IPS DF 6.9 (cell line): ENCODE data around the gene AP2A2.

ENCODE experiments used
- DNase-seq: peaks from one replicate; pipeline ENCODE4 v3.0.0-alpha.2; 2013; ENCODE audit warnings: low read depth, low spot score
- H3K27ac ChIP-seq: one replicate; pipeline ENCODE4 v1.5.1; 2013; ENCODE audit warnings: low read length, control low read depth
- H3K27me3 ChIP-seq: 2 replicates; pipeline ENCODE4 v1.6.1; 2013; ENCODE audit warnings: mild to moderate bottlenecking, low read length; ENCODE audit not compliant: control insufficient read depth, insufficient read depth
- H3K36me3 ChIP-seq: 2 replicates; pipeline ENCODE4 v1.6.1; 2013; ENCODE audit warnings: low read length; ENCODE audit not compliant: control insufficient read depth, insufficient read depth
- H3K4me1 ChIP-seq: 2 replicates; pipeline ENCODE4 v1.6.1; 2013; ENCODE audit warnings: low read length; ENCODE audit not compliant: control insufficient read depth, insufficient read depth
- H3K4me3 ChIP-seq: 2 replicates; pipeline ENCODE4 v1.5.1; 2013; ENCODE audit warnings: mild to moderate bottlenecking, low read length
- H3K9me3 ChIP-seq: 2 replicates; pipeline ENCODE4 v1.6.1; 2013; ENCODE audit warnings: low read length, inconsistent platforms; ENCODE audit not compliant: control insufficient read depth, insufficient read depth
- WGBS: extraction: QIAGEN DNeasy Blood & Tissue Kit; methylation state at CpG from one replicate; pipeline ENCODE4 v1.1.7; 2013; ENCODE audit warnings: mixed read lengths, missing lambda C conversion rate; ENCODE audit not compliant: insufficient read length, insufficient coverage; 5-methylcytosine and 5-hydroxymethylcytosine counted together

Gene AP2A2

GRCh38 chr11:984546-984945 lies 58.9 kb downstream of the AP2A2 start:
- no CpG with 5 or more reads among the region's 15 CpGs for WGBS
- H3K4me3 ChIP-seq, result no peak overlapping the region
- no peaks in the 10 kb centered on the region for H3K27me3 ChIP-seq
- no peak overlapping the region for H3K27ac ChIP-seq
- no peaks in the 10 kb centered on the region for H3K9me3 ChIP-seq
- H3K4me1 ChIP-seq, result no peaks in the 10 kb centered on the region
- peaks cover 49% of the 10 kb centered on the region for H3K36me3 ChIP-seq
- no peak for DNase-seq

DNA sequence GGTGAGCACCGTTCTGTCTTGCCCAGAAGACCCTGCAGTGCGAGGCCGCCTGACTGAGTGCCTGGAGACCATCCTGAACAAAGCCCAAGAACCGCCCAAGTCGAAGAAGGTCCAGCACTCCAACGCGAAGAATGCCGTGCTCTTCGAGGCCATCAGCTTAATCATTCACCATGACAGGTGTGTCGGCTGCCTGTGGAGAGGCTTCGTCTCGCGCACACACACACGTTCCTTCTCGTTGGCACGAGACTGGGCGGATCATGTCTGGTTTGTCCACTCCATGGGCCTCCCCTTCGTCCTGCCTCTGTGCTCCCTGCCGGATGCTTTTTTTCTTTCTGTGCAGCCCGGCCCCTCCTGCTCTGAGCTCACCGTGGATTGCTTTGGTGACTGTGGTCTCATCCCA lies 59.7 kb downstream of the AP2A2 start:
- H3K4me3 ChIP-seq, result no peak overlapping the region
- H3K9me3 ChIP-seq, result no peaks in the 10 kb centered on the region
- no peak overlapping the region for H3K27ac ChIP-seq
- H3K36me3 ChIP-seq, result peaks cover 54% of the 10 kb centered on the region
- H3K27me3 ChIP-seq, result no peaks in the 10 kb centered on the region
- DNase-seq, result no peak
- H3K4me1 ChIP-seq, result no peaks in the 10 kb centered on the region
- WGBS, result no CpG with 5 or more reads among the region's 21 CpGs

GRCh38 chr11:985848-986247 lies 60.2 kb downstream of the AP2A2 start:
- WGBS, result no CpG with 5 or more reads among the region's 20 CpGs
- DNase-seq, result no peak
- Histone ChIP-seq H3K36me3 (peaks cover 52% of the 10 kb centered on the region), H3K27me3 (no peaks in the 10 kb centered on the region), H3K27ac (no peak overlapping the region), H3K9me3 (no peaks in the 10 kb centered on the region), H3K4me1 (no peaks in the 10 kb centered on the region), H3K4me3 (no peak overlapping the region)

DNA sequence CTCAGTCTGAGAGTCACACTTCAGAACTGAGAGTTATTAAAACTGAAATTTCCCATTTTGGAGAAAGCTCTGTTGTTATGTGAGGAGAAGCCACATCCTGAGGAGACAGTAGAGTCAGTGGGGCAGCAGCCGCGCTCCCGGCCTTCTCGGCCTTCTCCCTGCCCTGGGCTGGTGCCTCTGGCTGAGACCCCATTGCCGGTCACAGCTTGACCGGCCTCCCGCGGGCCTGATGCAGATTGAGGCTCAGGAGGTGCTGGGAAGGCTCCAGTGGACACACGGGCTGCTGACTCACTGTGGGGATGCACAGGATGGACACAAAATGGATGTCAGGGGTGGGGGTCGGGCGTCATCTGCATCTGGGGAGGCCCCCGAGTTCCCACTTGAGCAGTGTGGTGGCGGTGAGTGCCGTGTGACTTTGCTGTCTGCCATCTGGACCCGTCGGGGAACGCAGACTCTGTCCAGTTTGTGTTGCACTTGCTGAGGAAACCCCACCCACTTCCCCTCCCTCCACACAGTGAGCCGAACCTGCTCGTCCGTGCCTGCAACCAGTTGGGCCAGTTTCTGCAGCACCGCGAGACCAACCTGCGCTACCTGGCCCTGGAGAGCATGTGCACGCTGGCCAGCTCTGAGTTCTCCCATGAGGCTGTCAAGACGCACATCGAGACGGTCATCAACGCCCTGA lies 60.7 kb downstream of the AP2A2 start:
- H3K4me1 ChIP-seq, result no peaks in the 10 kb centered on the region
- WGBS, result no CpG with 5 or more reads among the region's 28 CpGs
- H3K27ac ChIP-seq, result no peak overlapping the region
- H3K36me3 ChIP-seq, result peaks cover 49% of the 10 kb centered on the region
- no peaks in the 10 kb centered on the region for H3K27me3 ChIP-seq
- no peak overlapping the region for H3K4me3 ChIP-seq
- no peak for DNase-seq
- no peaks in the 10 kb centered on the region for H3K9me3 ChIP-seq

GRCh38 chr11:986952-987305 lies 61.3 kb downstream of the AP2A2 start:
- H3K27ac ChIP-seq, result no peak overlapping the region
- H3K36me3 ChIP-seq, result peaks cover 45% of the 10 kb centered on the region
- no CpG with 5 or more reads among the region's 9 CpGs for WGBS
- H3K4me3 ChIP-seq, result no peak overlapping the region
- no peaks in the 10 kb centered on the region for H3K4me1 ChIP-seq
- H3K9me3 ChIP-seq, result no peaks in the 10 kb centered on the region
- DNase-seq, result no peak
- no peaks in the 10 kb centered on the region for H3K27me3 ChIP-seq

DNA sequence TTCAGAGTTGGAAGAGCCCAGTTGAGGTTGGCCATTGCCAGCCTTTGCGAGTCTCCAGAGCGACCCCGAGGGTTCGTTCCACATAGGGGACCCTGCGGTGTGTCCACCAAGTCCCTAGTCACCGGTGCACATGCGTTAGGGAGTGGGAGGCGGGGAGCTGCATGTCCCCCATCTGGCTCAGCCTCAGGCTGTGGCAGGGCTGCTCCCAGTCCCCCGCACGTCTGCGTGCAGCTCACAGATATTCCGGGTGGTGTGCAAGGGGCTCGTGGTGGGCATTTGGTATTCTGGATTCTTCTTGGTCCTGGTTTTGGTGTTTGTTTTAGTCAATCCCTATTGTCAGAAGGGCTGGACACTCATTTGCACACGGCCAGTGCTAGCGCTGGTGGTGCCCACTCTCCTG lies 62.0 kb downstream of the AP2A2 start:
- Histone ChIP-seq H3K27me3 (no peaks in the 10 kb centered on the region), H3K27ac (no peak overlapping the region), H3K36me3 (peaks cover 52% of the 10 kb centered on the region), H3K9me3 (no peaks in the 10 kb centered on the region), H3K4me3 (no peak overlapping the region), H3K4me1 (no peaks in the 10 kb centered on the region)
- no peak for DNase-seq
- WGBS, result no CpG with 5 or more reads among the region's 15 CpGs

- Histone ChIP-seq H3K27ac (no peak overlapping the region), H3K36me3 (peaks cover 59% of the 10 kb centered on the region), H3K9me3 (no peaks in the 10 kb centered on the region), H3K27me3 (no peaks in the 10 kb centered on the region), H3K4me1 (no peaks in the 10 kb centered on the region), H3K4me3 (no peak overlapping the region)
- DNase-seq, result no peak
- no CpG with 5 or more reads among the region's 10 CpGs for WGBS
Observed at GRCh38 chr11:990101-990500, 64.4 kb downstream of the AP2A2 start.

- Histone ChIP-seq H3K4me3 (no peak overlapping the region), H3K4me1 (no peaks in the 10 kb centered on the region), H3K27ac (no peak overlapping the region), H3K27me3 (no peaks in the 10 kb centered on the region), H3K36me3 (peaks cover 52% of the 10 kb centered on the region), H3K9me3 (no peaks in the 10 kb centered on the region)
- no peak for DNase-seq
- WGBS, result no CpG with 5 or more reads among the region's 12 CpGs
Observed at GRCh38 chr11:991034-991433, 65.4 kb downstream of the AP2A2 start.

DNA sequence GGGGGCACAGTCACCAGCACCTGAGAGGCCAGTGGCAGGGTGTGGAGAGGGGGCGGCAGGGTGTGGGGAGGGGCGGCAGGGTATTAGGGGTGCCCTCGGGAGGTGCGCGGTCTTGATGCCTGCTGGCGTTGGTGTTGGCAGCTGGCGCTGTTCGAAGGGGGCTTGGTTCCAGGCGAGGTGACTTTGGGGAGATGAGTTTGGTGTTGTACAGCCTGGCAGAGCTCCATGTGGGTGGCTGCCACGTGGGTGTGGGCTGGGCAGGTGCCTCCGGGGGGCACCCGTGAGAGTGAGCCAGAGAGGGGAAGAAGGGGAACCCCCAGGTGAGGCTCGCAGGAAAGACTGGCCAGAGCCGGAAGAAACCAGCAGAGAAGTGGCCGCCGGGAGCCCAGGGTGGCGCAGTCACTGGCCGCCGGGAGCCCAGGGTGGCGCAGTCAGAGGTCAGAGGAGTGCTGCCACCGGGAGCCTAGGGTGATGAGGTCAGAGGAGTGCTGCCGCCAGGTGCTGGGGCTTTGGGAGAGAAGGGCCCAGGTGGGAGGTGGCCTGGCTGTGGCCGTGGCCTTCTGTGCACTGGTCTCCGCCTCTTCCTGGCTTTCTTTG lies 66.1 kb downstream of the AP2A2 start:
- no peak overlapping the region for H3K4me3 ChIP-seq
- H3K36me3 ChIP-seq, result peaks cover 47% of the 10 kb centered on the region
- no peak for DNase-seq
- H3K27ac ChIP-seq, result no peak overlapping the region
- no CpG with 5 or more reads among the region's 24 CpGs for WGBS
- H3K9me3 ChIP-seq, result no peaks in the 10 kb centered on the region
- H3K27me3 ChIP-seq, result no peaks in the 10 kb centered on the region
- H3K4me1 ChIP-seq, result no peaks in the 10 kb centered on the region

- Histone ChIP-seq H3K4me3 (no peak overlapping the region), H3K27me3 (no peaks in the 10 kb centered on the region)
- WGBS, result no CpG with 5 or more reads among the region's 16 CpGs
Observed at GRCh38 chr11:992577-992976, 66.9 kb downstream of the AP2A2 start.

GRCh38 chr11:993632-994167 lies 68.0 kb downstream of the AP2A2 start:
- DNase-seq, result no peak
- Histone ChIP-seq H3K27me3 (no peaks in the 10 kb centered on the region), H3K36me3 (peaks cover 34% of the 10 kb centered on the region), H3K27ac (no peak overlapping the region), H3K4me3 (no peak overlapping the region), H3K4me1 (no peaks in the 10 kb centered on the region), H3K9me3 (no peaks in the 10 kb centered on the region)
- WGBS, result no CpG with 5 or more reads among the region's 35 CpGs

More at GRCh38 chr11:992577-992976, 66.9 kb downstream of the AP2A2 start:
- no peak for DNase-seq
- peaks cover 44% of the 10 kb centered on the region for H3K36me3 ChIP-seq
- H3K4me1 ChIP-seq, result no peaks in the 10 kb centered on the region
- H3K9me3 ChIP-seq, result no peaks in the 10 kb centered on the region
- H3K27ac ChIP-seq, result no peak overlapping the region
